Measurements from ENCODE around the gene GNAO1.

GNAO1 gene

DNA sequence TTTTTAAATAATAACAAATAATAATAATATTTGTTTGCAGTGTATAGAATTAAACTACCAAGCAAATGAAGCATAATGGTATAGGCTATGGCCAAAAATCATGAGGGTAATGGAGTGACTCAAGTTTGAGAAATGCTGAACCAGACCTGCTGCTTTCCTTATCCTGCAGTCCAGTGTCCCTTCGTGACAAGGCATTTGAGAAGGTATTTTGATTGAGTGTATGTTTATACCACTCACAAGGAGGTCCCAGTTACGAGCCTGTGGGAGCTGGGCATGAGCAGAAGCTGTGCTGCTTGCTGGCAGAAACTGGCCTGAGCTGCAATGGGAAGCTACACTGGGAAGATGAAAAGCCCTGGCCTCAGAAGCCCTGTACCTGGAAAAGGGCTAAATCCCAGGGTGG lies 50.3 kb downstream of the GNAO1 start:
- DNase-seq (ENCODE audit: low read depth): no peak

DNA sequence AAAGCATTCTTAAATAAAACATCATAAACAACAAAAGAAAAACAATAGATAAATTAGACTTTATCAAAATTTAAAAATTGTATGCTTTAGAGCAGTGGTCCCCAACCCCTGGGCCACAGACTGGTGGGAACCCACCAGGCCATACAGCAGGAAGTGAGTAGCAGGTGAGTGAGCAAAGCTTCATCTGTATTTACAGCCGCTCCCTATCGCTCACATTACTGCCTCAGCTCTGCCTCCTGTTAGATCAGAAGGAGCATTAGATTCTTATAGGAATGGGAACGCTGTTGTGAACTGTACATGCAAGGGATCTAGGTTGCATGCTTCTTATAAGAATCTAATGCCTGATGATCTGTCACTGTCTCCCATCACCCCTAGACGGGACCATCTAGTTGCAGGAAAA lies 51.5 kb downstream of the GNAO1 start:
- no peak for DNase-seq (ENCODE audit: low read depth)

DNA sequence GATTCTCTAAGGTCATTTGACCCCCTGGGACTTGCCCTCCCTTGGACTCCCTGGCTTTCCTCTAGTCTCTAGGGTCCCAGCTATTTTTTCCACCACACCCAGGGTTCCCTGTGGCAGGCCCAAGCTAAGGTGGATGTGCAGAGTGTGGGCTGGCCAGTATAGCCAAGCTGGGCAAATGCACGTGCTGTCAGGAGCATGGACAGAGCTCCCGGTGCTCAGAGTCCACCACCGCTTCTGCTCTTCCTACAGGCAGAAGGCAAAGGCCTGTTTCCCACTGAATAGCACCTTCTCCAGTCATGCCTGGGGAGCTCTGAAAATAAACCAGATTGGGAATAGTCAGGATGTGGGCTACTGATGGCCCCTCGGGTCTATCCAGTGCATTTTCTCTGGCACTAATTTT lies 53.3 kb downstream of the GNAO1 start:
- no peak for DNase-seq (ENCODE audit: low read depth)

DNA sequence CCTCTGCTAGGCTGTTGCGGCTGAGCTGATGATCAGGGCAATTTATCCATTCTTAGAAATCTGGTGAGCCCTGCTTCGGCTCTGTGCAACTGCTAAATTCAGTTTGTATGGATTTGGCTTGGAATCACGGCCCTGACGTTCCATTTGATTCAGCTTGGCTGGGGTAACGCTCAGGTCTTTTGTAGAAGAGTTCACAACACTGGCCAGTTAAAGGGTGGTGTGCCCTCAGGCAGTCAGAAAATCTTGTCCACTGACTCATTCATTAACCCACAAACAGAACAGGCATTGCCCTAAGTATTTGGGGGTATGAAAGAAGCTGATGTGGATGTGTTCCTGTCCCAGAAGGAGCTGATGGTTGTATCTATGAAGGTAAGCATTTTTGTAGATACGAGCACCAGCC lies 53.9 kb downstream of the GNAO1 start:
- DNase-seq (ENCODE audit: low read depth): no peak

DNA sequence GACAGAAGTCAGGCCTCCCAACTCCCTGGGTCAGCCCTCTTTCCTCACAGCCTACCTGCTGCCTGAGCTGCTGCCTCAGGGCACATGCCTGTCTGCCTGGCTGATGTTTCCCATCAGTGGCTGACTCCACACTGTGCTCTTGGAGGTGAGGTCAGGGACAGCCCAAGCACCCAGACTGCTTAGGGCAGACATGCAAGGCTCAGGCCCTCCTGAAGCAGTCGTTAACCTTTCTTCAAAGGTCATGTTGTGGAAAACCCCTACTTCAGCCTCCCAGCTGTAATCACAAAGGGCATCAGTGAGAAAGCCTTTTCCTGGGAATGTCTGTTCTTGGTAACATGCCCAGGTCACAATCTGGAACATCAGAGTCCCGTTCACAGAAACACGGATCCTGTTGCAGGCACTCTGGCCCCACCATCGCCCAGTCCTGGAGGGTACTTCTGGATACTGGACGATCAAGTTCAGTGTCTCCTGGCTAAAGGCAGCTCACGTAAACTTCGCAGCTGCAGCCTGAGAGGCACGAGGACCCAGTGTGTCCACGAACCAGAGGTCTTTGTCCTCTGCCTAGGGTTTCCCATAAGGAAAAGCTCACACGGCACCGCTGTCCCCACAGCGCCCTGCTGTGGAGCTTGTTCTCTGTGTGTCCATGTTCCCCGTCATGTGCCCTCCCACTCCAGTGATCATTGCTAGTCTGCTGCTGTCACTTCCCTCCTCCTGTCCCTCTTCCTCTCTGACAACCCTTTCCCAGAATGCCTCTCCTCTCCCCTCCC lies 54.9 kb downstream of the GNAO1 start:
- no peak for DNase-seq (ENCODE audit: low read depth)

DNA sequence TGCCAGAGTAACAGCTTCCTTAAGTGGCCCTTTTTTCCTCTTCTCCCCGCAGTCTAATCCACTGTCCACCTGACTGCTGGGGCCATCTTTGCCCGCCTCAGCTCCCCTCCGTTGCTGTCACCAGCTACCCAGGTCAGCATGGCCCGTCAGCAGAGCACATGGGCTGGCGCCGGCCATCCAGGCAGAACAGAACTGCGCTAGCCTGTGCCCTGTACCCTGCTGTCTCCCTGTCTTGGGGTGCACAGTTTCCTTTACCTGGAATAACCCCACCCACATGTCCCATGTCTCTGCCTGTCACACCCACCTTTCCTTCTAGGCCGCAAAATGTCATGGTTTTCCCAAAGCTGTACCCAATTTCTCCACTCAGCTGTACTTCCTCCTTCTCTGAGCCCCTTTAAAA lies 55.7 kb downstream of the GNAO1 start:
- no peak for DNase-seq (ENCODE audit: low read depth)

DNA sequence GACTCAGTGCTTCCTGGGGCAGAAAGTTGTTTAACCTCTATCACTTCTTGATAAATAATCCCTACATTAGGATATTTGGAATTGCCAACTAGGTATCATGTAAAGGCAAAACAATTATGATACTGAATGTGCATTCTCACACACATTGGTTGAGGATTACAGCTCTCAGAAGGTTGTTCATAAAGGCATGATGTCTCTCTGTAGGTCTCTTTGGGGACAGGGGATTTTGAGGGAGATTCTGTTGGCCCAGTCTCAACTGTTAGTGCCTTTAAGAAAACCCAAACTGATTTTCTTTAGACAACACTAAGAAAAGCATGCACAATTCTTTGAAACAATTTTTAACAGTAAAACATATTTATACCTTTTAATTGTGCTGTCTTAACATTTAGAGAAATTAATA lies 56.5 kb downstream of the GNAO1 start:
- no peak for DNase-seq (ENCODE audit: low read depth)

DNA sequence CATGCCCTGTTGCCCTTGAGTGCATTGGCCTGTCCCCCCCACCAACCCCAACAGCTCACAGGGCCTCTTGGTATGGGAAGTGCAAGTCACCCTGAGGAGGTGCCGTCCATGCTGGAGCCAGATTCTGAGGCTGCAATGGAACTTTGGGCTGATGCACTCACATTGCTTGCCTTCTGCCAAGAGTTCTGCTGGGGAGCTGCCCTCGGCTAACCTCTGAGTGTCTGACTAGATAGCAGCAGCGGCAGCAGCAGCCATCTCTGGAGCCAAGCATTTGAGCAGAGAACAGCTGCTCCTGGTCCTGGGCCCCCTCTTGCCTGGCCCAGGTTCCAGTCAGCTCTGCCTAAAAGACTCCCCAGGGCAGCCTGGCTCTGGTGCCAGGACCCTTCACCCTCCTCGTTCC lies 61.5 kb downstream of the GNAO1 start:
- no peak for DNase-seq (ENCODE audit: low read depth)

DNA sequence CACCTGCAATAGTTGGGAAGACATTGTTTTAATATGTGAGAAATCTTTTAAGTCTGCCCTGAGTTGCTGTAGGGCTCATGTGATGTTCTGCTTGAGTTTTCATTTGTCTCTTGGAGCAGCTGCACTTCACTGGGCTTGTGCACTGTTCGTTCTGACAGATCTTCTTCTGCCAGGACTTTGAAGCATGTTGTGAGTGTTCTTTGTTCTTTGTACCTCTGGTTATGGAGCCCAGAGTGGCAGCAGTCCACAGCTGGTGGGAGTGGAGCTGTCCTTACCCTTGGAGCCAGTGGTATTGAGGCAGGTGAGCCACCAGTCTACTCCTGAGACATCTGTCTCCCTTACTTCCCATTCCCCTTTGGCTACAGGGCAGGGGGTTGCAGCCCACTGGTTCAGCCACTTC lies 64.6 kb downstream of the GNAO1 start:
- DNase-seq (ENCODE audit: low read depth): no peak

DNA sequence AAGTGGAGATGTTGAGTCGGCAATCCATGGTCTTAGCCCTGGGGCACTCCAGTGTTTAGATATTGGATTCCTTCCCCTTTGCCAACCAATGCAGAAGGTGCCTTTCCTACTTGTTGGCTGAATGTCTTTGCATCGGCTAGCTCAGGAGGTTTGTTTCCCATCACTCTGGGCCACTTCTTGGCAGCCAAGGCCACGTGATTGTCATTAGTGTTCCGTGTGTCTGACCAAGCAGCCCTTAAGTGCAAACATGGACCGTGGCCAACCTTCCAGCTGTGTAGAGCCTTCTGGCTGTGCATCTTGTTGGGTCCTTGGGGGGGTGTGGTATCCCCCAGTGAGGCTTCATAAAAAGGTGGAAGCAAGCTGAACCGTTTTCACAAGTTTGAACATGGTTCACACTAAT lies 66.0 kb downstream of the GNAO1 start:
- no peak for DNase-seq (ENCODE audit: low read depth)

DNA sequence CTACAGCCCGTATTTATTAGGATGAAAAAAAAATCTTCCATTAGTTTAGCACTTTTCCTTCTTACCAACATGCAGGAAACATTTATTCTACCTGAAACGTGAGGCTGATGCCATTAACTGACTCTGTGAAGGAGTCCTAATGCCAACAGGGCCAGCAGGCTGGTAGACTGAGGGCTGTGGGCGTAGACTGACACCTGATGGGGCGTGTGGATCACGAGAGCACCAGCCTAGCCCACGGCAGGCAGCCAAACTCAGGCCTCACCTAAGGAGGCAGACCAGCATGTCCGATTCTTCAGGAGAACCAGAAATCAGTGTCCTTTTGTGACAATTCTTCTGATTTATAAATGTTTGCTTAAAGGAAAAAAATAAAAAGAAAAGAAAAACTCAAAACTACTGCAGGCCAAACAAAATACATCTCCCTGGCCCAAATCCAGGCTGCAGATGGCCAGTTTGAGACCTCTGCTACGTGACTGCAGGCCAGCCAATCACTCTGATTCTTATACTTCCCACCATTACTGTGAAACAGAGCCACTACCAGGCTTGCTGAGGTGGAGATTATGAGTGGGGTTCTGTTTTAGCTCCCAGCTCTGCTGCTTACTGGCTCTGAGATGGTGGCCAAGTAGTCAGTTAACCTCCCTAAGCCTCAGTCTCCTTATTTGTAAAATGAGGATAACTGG lies 66.5 kb downstream of the GNAO1 start:
- DNase-seq (ENCODE audit: low read depth): no peak

DNA sequence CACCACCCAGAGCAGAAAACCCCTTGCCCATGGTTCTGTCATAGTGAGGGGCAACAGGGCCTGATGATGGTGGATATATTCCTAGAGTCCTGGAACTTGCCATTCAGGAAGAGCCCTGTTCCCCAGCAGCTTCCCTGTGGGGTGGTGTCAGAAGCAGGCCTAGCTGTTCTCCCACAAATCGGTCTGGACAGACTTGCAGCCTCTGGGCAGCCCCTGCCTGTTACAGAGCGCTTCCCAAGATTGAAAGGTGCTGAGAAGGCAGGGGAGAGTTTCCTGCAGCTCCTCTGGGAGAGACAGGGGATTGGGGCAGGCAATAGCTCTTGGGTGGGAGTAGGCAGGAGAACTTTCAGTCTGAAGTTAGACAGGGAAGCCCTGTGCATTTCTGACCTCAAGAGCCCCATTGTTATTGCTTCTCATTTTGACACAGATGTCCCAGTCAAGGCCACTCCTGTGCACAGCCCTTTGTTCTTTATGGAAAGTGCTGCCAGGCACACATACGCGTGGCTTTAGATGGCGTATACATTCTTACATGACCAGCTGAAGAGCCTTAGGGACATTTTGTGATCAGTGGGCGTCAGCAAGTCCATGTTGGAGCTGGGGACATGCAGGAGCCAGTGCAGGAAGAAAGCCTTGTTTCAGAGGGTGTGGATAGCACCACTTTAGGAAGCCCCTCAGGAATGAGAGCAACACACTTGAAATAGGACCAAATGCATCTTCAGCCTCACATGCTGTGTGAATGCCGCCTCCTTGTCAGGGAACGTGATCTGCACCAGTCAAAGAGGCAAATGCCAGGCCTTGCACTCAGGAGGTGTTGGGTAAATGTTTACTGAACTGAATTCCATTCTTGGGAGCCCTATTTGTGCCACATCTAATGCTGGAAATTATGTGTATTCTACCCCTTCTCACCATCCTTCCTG lies 67.5 kb downstream of the GNAO1 start:
- no peak for DNase-seq (ENCODE audit: low read depth)

DNA sequence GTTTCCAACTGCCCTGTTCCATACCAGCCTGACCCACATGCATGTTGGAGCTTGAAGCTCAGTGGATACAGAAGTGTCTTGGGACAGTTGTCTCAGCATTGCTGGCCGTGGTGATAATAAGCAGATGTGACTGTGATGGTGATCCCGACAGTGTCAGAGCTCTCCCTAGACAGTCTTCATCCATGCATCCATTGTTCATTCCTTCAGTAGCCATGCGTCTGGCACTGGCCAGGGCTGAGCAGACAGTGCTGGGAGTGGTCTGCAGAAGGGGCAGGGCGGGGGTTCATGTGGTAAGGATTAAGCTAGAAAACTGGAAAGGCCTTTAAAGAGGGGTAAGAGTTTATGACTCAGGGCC lies 68.1 kb downstream of the GNAO1 start:
- no peak for DNase-seq (ENCODE audit: low read depth)

DNA sequence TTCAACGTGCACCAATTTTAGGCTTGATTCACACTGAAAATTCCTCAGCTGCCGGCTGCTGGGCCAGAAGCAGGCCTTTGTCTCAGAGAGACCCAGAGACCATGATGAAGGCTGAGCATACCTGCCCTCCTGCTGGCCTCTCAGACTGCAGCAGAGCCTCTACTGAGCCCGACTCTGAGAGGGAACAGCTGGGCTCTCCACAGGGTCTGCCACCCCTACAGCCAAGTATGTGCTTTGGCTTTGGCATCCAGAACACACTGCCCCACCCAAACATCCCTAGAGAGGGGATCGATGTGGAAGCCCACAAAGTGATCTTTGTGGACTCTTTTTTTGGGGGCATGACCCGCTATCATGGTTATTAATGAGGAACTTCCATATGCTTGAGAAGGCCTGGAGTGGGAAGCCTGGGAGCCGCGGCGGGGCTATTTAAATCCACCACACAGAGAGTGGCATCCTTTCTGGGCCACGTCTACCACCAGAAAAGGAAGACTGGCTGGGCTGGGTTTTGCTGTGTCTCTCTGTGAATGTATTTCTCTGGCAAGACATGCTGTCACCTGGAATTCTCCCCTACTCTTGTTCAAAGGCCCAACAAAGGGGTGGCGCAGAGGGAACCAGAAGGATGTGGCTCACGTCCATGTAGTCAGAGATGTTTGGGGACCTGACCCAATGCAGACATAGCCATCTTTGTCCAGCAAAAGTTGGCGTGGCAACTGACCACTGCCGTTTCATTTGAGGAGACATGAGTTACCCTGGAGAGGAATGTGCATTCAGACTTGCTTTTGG lies 69.3 kb downstream of the GNAO1 start:
- DNase-seq (ENCODE audit: low read depth): no peak

DNA sequence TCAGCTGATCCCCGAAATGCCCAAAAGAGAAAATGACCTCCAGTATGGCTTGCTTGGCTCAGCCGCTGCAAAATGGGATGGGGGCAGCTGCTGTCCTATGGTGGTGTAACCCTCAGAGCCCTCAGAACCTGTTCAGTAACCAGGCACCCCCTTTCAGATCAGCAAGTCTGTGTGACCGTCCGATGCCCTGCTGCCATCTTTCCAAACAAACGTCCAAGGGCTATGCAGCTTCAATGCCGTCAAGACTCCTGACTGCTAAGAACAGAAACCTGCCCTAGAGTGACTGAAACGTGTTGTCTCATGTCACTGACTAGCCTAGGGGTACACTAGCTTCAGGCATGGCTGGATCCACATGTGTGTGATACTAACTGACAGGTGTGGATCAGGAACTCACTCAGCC lies 70.4 kb downstream of the GNAO1 start:
- no peak for DNase-seq (ENCODE audit: low read depth)

DNA sequence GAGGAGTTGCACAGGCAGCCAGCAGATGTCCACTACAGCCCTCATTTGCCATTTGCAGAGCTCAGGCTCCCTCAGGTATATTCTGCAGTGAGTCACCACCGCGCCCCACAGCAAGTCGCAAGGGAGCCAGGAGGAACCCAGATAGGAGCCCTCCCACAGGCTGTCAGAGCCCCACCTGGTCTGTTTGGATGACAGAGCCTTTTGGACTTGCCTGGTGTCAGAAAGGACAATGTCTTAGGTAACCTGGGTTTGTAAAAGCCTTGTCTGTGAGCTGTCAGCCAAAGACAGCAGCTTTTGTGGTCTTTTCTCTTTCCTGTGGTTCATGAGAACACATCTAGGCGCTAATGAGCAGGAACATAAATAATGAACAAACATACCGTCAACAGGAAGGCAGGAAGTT lies 70.9 kb downstream of the GNAO1 start:
- DNase-seq (ENCODE audit: low read depth): peak; percentile 16

DNA sequence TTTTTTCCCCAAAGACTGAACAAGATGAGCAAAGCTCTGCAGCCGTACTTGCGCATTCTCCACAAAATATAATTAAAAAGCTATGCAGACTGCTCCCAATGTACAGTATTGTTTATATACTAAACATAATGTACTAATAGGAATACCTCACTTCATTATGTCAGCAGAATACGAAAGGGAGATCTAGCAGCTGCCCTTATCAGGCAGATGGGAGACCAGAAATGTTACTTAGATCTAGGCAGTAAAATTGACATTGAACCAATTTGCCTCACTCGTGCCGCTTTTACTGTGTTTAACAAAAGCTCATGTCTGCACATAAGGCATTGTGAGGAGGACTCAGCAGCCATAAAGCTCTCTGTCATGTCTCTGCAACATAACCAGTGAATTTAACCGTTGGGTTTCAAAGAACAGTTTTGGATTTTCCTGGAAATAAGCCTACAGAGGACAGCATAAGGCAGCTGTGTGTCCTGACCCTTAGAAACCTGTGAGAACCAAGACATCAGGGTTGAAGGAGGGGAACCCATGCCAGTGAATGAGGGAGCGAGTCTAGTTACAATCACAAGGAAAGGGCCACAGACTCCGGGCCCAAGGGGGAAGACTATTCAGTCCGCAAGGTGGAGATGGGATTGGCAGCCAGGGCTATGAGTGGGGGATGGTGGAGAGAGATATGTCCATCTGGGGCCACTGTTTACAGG lies 71.4 kb downstream of the GNAO1 start:
- DNase-seq (ENCODE audit: low read depth): no peak

DNA sequence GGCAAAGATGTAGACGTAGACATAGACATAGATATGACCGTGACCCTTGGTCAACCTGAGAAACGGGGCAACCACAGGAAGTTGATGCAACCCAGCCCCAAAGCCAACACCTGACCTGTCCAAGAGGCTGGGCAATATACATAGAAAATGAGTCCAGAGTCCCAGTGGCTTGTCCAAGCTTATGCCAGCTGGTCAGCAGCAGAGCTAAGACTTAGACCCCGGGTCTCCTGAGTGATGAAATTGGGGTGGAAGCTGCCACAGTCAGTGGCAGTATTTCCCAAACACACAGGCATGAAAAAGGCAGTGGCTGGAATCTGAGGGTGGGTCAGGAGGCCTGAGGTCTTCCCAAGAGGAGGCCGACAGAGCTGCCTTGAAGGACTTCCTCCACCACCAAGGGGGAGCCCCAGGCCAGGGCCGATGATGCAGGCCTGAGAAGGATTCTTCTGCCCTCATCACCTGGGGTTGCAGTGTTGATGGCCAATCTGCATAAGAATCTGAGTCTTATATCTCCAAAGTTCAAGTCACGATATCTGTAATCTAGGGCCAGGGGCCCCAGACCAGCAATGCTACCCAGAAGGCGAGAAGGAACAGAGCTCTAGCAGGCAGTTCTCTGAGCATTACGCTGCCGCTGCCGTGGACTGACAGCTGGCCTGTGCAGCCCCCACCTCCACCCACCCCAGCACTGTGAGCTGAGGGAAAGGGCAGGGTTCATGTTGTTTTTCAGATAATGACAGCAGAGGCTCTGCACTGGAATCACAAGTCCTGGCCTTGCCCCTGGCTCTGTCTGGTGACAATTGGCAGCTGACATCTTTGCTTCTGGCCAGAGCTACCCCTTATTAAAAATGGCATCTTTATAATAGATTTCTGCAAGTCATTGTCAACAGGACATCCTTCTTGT lies 72.7 kb downstream of the GNAO1 start:
- DNase-seq (ENCODE audit: low read depth): no peak

DNA sequence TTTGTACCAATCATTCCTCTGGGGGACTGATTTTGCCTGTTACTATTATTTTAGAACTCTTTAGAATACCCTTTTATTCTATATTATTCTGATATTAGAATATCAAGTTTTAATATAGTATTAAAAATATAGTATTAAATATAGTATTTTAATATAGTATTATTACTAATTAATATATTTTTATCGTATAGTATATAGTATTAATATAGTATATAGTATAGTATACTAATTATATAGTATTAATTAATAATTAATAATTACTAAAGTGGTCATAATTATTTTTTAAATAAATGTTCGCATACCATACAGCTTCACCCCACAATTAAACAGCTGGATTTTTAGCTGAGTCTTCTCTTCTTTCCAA lies 73.3 kb downstream of the GNAO1 start:
- no peak for DNase-seq (ENCODE audit: low read depth)

DNA sequence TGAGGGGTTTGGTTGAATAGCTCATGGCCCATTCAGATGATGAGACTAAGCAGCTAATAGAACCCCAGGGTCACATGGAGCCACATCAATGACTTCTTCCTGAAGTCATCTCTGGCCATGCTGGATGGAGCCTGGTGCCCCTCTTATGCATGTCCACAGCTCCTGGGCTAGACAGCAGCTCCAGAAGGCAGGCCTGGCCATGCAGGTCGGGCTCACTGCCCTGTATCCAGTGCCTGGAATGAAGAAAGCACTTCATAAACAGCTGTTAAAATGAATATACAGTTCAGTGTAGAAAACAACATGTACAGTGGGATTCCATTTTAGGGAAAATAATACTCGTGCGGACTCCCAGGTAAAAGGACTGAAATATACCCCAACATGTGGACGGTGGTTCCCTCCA lies 73.9 kb downstream of the GNAO1 start:
- DNase-seq (ENCODE audit: low read depth): no peak

DNA sequence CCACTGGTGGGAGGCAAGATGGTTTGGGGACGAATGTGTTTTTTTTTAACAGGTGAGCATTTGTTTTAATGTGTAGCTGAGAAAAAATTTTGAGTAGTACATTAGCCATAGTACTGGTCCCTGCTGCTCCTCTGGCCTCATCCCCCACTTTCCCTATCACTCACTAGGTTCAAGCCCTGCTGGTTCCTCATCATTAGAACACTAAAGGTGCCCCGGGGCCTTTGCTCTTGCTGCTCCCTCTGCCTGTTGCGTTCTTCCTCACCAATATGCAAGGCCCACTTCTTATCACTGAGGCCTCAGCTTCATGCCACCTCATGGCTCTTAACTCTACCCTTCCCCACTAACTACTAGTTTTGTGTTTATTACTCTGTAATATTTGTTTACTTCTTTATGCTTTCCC lies 74.5 kb downstream of the GNAO1 start:
- DNase-seq (ENCODE audit: low read depth): no peak

Data from activated T-cell treated with anti-CD3 and anti-CD28 coated beads for 24 hours (primary cell).